ENCODE measurements around the gene TPCN1. TPM values are rescaled to one million over a fixed set of nuclear protein-coding genes. Genes with fewer than 3 reads are reported as not detected.
A peak's percentile ranks its signal among the peaks of the same experiment; 100 is the strongest.

TPCN1 gene
- total RNA-seq, 4 donors from 2014 or later: 15.5 to 48.8 (median 34.5) TPM

DNA sequence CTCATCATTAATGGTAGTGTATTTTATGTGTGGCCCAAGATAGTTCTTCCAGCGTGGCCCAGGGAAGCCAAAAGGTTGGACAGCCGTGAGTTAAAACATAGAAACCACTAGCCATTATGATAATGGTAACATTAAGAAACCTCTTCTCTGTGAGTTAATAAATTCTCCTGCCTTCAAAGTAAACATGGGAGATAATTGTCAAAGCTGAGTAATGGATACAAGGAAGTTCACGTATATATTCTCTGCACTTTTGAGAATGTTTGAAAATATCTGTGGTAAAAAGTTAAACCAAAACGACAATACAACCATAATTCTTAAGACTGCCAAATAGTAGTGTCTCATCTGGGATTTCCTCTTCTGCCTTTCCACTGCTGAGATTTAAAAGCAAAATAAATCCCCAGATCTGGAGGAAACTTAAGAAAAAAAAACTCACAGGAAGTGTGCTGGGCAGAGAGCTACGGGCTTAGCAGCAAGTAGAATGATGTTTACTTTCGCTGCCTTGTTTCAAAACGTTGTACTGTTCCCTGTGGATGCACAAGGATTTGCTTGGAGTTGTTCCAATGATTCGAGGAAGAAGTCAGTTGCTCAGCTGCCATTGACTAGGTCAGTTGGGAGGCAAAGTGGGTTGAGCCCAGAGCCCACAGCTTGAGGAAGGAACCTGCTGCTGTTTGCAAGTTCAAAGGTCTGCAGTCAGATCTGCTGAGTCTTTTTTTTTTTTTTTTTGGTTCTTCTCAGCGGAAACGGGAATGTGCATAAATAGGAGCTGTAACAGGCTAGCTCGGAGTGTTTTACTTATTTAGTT, 1.7 kb downstream of the TPCN1 start:
- intact Hi-C loops (cut with DNase I): no loop called here
- H3K36me3 ChIP-seq: peaks cover 0 to 19% (median 0%) of the 10 kb centered on the region in 3 donors
- 8 to 19% methylated on average over 11 of the region's 11 CpGs for WGBS, 2 donors
- H3K4me1 ChIP-seq: peaks cover 22 to 66% (median 25%) of the 10 kb centered on the region in 3 donors
- DNase-seq: no peak
- peak overlapping the region; percentile 76 to 95 (median 86) for H3K4me3 ChIP-seq
- peak overlapping the region; percentile 94 to 96 (median 94) for H3K27ac ChIP-seq
- no peaks in the 10 kb centered on the region for H3K27me3 ChIP-seq
- no peaks in the 10 kb centered on the region for H3K9me3 ChIP-seq
- TF ChIP-seq, protein P1, sequence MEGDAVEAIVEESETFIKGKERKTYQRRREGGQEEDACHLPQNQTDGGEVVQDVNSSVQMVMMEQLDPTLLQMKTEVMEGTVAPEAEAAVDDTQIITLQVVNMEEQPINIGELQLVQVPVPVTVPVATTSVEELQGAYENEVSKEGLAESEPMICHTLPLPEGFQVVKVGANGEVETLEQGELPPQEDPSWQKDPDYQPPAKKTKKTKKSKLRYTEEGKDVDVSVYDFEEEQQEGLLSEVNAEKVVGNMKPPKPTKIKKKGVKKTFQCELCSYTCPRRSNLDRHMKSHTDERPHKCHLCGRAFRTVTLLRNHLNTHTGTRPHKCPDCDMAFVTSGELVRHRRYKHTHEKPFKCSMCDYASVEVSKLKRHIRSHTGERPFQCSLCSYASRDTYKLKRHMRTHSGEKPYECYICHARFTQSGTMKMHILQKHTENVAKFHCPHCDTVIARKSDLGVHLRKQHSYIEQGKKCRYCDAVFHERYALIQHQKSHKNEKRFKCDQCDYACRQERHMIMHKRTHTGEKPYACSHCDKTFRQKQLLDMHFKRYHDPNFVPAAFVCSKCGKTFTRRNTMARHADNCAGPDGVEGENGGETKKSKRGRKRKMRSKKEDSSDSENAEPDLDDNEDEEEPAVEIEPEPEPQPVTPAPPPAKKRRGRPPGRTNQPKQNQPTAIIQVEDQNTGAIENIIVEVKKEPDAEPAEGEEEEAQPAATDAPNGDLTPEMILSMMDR (IDR thresholded peaks at IDR 0.05): no peak
- TF ChIP-seq POLR2A (IDR thresholded peaks at IDR 0.05): peak in 1 of 4 donors; percentile 32

DNA sequence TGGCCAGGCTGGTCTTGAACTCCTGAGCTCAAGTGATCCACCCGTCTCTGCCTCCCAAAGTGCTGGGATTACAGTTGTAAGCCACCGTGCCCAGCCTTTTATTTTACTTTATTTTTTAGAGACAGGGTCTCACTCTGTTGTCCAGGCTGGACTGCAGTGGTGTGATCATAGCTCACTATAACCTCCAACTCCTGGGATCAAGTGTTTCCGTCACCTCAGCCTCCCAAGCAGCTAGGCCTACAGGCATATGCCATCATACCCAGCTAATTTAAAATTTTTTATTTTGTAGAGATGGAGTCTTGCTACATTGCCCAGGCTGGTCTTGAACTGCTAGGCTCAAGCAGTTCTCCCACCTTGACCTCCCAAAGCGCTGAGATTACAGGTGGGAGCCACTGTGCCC, 3.7 kb downstream of the TPCN1 start:
- intact Hi-C loops (cut with DNase I): no loop called here
- TF ChIP-seq, protein P1 (IDR thresholded peaks at IDR 0.05): no peak
- no peak for TF ChIP-seq POLR2A (IDR thresholded peaks at IDR 0.05)
- Histone ChIP-seq H3K4me1 (peaks cover 37 to 86% (median 45%) of the 10 kb centered on the region in 3 donors), H3K27ac (peak overlapping the region in 2 of 4 donors; percentile 7 to 95), H3K36me3 (peaks cover 0 to 39% (median 0%) of the 10 kb centered on the region in 3 donors), H3K27me3 (no peaks in the 10 kb centered on the region), H3K9me3 (no peaks in the 10 kb centered on the region), H3K4me3 (no peak overlapping the region)
- WGBS, 2 donors: 83 to 92% methylated on average over 4 of the region's 4 CpGs
- no peak for DNase-seq

DNA sequence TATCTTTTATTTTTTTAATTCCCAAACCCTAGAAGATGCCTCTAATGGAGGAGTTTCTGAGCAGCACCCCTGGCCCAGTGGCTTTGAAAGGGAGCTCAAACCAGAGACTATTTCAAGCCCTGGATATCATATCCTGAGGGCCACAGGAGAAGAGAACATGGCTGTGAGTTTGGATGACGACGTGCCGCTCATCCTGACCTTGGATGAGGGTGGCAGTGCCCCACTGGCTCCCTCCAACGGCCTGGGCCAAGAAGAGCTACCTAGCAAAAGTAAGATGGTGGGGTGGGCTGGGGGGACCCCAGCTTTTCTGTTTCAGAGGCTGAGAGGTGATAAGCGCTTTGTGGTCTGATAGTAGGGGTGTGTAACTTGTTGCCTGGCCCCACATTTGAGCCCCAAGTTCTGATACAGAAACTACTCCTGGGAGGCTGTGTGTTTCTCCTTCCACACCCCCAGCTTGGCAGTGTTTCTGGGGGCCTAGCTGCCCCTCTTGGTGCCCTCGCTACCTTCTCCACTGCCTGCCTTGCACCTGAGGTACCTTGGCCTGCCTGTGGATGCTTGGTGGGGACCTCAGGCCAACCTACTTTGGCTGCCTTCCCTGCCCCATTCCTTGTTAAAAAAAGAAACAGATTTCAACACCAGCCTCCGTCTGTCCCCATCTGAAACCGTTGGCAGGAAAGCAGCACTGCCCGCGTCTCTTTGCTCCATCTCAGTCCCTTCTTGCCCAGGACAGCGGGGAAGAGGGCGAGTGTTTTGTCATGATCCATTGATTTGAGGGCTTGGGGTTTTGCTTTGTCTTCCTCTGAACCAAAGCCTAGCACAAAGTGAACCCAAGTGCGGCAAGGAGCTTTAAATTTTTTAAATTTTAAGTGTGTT, 5.7 kb downstream of the TPCN1 start:
- intact Hi-C loops (cut with DNase I): no loop called here
- H3K9me3 ChIP-seq: no peaks in the 10 kb centered on the region
- peak overlapping the region in 3 of 4 donors; percentile 78 to 84 (median 83) for H3K27ac ChIP-seq
- no peak overlapping the region for H3K4me3 ChIP-seq
- no peaks in the 10 kb centered on the region for H3K27me3 ChIP-seq
- H3K4me1 ChIP-seq: peaks cover 44 to 92% (median 47%) of the 10 kb centered on the region in 3 donors
- peaks cover 0 to 57% (median 3%) of the 10 kb centered on the region in 3 donors for H3K36me3 ChIP-seq
- TF ChIP-seq, protein P1 (IDR thresholded peaks at IDR 0.05): no peak
- no peak for TF ChIP-seq POLR2A (IDR thresholded peaks at IDR 0.05)
- DNase-seq: no peak
- 80 to 91% methylated on average over 6 to 7 of the region's 13 CpGs for WGBS, 2 donors

- DNase-seq: no peak
- no peak overlapping the region for H3K4me3 ChIP-seq
- WGBS, 2 donors: 90 to 93% methylated on average over 4 to 5 of the region's 5 CpGs
- peaks cover 36 to 92% (median 42%) of the 10 kb centered on the region in 3 donors for H3K4me1 ChIP-seq
- no peaks in the 10 kb centered on the region for H3K9me3 ChIP-seq
- no peaks in the 10 kb centered on the region for H3K27me3 ChIP-seq
- intact Hi-C loops (cut with DNase I): no loop called here
- TF ChIP-seq, protein P1 (IDR thresholded peaks at IDR 0.05): no peak
- no peak for TF ChIP-seq POLR2A (IDR thresholded peaks at IDR 0.05)
- H3K36me3 ChIP-seq: peaks cover 0 to 66% (median 8%) of the 10 kb centered on the region in 3 donors
- H3K27ac ChIP-seq: peak overlapping the region; percentile 42 to 84 (median 80)
Measured at GRCh38 chr12:113227686-113228391, 6.6 kb downstream of the TPCN1 start.
